Measurements from ENCODE around the gene FBXW12. TPM values are rescaled to one million over a fixed set of nuclear protein-coding genes. Genes with fewer than 3 reads are reported as not detected.

FBXW12 gene
- total RNA-seq, 4 donors from 2014 or later = not detected

DNA sequence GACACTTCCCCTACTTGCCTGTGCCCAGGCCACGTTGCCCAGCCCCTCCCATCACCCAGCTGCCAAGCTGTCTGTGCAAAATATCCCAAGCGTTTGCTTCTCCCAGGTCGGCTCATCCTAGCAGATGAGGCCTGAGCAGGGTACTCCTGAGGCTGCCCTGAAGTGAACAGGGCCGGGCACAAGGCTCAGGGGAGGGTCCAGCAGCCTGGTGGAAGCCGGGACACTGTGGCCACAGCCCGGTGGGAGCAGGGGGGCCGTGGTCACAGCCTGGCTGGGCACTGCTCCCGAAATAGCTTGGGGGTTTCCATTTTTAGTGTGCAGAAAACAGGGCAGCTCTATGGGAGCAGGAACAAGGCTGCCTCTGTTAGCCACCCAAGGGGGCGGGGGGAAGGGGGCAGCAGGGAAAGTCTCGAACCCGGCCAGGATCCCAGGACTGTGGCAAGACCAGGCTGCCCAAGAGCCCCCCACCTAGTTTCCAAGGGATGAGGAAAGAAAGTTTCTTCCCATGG, 54.4 kb downstream of the FBXW12 start:
- WGBS, 2 donors = 9% methylated on average over 7 of the region's 11 CpGs; no CpG with 5 or more reads in 1 of the 2 donors
- DNase-seq = no peak
- Histone ChIP-seq H3K4me3 (peak overlapping the region; percentile 67 to 90 (median 82)), H3K27me3 (no peaks in the 10 kb centered on the region), H3K36me3 (peaks cover 8 to 39% (median 13%) of the 10 kb centered on the region in 3 donors), H3K27ac (peak overlapping the region; percentile 83 to 98 (median 96)), H3K9me3 (no peaks in the 10 kb centered on the region), H3K4me1 (peaks cover 58 to 93% (median 67%) of the 10 kb centered on the region in 3 donors)
- TF ChIP-seq POLR2A (IDR thresholded peaks at IDR 0.05) = no peak
- TF ChIP-seq, protein P1, sequence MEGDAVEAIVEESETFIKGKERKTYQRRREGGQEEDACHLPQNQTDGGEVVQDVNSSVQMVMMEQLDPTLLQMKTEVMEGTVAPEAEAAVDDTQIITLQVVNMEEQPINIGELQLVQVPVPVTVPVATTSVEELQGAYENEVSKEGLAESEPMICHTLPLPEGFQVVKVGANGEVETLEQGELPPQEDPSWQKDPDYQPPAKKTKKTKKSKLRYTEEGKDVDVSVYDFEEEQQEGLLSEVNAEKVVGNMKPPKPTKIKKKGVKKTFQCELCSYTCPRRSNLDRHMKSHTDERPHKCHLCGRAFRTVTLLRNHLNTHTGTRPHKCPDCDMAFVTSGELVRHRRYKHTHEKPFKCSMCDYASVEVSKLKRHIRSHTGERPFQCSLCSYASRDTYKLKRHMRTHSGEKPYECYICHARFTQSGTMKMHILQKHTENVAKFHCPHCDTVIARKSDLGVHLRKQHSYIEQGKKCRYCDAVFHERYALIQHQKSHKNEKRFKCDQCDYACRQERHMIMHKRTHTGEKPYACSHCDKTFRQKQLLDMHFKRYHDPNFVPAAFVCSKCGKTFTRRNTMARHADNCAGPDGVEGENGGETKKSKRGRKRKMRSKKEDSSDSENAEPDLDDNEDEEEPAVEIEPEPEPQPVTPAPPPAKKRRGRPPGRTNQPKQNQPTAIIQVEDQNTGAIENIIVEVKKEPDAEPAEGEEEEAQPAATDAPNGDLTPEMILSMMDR (IDR thresholded peaks at IDR 0.05) = no peak
- intact Hi-C loops (cut with DNase I) = no loop called here

DNA sequence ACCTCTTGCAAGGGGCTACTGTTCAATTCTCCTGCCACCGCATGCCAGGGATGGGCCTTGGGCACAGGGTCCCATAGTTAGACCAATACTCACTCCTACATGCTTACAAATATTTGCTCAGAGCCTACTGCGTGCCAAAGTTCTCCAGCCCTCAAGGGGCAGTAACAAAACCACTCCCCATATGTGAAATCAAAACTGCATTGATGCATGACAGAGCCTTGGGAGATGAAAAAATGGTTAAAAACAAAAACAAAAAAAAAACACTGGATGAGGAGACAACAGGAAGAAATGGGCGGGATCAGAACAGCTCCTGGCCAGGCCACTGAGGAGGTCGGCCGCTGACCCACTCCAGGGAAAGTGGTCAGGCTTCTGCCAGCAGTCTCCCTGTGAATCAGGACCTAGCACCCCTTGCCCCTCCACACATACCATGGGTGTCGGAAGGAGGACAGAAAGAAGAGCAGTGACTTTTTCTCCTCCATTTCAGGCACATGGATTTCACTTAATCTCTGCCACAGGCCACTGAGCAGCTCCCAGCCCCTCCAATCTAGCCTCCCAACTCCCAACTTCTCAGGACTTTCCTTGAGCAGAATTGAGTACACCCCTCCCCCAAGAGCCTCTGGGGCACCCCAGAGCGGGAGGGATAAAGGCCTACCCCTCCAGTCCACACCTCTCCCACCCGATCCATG, 55.1 kb downstream of the FBXW12 start:
- Histone ChIP-seq H3K4me3 (peak overlapping the region; percentile 67 to 90 (median 82)), H3K9me3 (no peaks in the 10 kb centered on the region), H3K27ac (peak overlapping the region; percentile 95 to 98 (median 96)), H3K27me3 (no peaks in the 10 kb centered on the region), H3K4me1 (peaks cover 61 to 93% (median 73%) of the 10 kb centered on the region in 3 donors), H3K36me3 (peaks cover 8 to 33% (median 13%) of the 10 kb centered on the region in 3 donors)
- intact Hi-C loops (cut with DNase I) = no loop called here
- TF ChIP-seq, protein P1 (IDR thresholded peaks at IDR 0.05) = no peak
- no peak for TF ChIP-seq POLR2A (IDR thresholded peaks at IDR 0.05)
- DNase-seq = no peak
- WGBS, 2 donors = 20 to 32% methylated on average over 7 to 8 of the region's 8 CpGs

DNA sequence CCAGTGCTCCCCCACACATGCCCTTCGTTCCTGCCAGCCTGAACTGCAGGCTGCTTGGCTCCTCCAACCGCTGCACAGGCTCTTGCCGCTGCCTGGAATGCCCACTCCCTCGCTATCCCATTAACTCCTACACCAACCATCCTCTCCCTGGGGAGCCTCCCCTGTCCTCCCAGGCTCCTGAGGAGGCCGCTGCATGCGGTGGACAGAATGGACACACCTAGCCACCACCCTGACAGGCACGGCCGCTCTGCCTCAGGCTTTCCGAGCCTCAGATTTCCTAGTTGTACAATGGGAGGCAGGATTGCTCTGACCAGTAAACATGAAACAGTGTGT, 55.6 kb downstream of the FBXW12 start:
- DNase-seq = no peak
- Histone ChIP-seq H3K36me3 (peaks cover 8 to 28% (median 13%) of the 10 kb centered on the region in 3 donors), H3K27me3 (no peaks in the 10 kb centered on the region), H3K4me3 (peak overlapping the region; percentile 67 to 90 (median 82)), H3K9me3 (no peaks in the 10 kb centered on the region), H3K4me1 (peaks cover 60 to 93% (median 72%) of the 10 kb centered on the region in 3 donors), H3K27ac (peak overlapping the region; percentile 95 to 98 (median 96))
- TF ChIP-seq, protein P1 (IDR thresholded peaks at IDR 0.05) = no peak
- no peak for TF ChIP-seq POLR2A (IDR thresholded peaks at IDR 0.05)
- 36 to 60% methylated on average over 7 to 9 of the region's 9 CpGs for WGBS, 2 donors
- intact Hi-C loops (cut with DNase I) = no loop called here

DNA sequence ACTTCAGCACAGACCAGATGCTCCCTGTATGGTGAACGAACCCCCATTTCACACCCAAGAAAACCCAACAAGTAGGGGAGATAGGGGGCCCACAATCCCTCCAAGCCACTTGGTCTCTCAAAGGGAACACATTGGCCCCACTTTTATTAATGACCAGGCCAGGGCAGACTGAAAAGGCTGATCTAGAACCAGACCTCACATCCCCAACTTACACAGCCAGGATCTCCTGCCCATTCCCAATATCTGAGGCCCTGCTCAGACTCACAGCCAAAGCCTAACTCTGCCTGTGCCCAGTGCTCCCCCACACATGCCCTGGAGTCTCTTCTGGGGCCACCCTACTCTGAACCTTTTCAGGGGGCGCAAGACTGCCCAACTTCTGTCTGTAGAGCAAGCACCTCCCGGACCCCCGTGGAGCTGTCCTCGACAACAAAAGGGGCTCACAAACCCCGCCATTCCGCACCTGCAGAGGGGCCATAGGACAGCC, 56.1 kb downstream of the FBXW12 start:
- 24% methylated on average over 6 of the region's 7 CpGs; no CpG with 5 or more reads in 1 of the 2 donors for WGBS, 2 donors
- intact Hi-C loops (cut with DNase I) = no loop called here
- peaks cover 5 to 27% (median 9%) of the 10 kb centered on the region in 3 donors for H3K36me3 ChIP-seq
- TF ChIP-seq POLR2A (IDR thresholded peaks at IDR 0.05) = no peak
- TF ChIP-seq, protein P1 (IDR thresholded peaks at IDR 0.05) = no peak
- H3K4me1 ChIP-seq = peaks cover 59 to 93% (median 72%) of the 10 kb centered on the region in 3 donors
- H3K9me3 ChIP-seq = no peaks in the 10 kb centered on the region
- peak overlapping the region; percentile 67 to 90 (median 82) for H3K4me3 ChIP-seq
- DNase-seq = no peak
- peak overlapping the region; percentile 95 to 98 (median 96) for H3K27ac ChIP-seq
- no peaks in the 10 kb centered on the region for H3K27me3 ChIP-seq
